ENCODE measurements around the gene CAB39. TPM values are rescaled to one million over a fixed set of nuclear protein-coding genes. Genes with fewer than 3 reads are reported as not detected.

CAB39 gene
- total and polyA plus RNA-seq, 2 donors (not counting 1 experiment from before 2014, with no cell fraction given), result 21.7 to 75.7 TPM

DNA sequence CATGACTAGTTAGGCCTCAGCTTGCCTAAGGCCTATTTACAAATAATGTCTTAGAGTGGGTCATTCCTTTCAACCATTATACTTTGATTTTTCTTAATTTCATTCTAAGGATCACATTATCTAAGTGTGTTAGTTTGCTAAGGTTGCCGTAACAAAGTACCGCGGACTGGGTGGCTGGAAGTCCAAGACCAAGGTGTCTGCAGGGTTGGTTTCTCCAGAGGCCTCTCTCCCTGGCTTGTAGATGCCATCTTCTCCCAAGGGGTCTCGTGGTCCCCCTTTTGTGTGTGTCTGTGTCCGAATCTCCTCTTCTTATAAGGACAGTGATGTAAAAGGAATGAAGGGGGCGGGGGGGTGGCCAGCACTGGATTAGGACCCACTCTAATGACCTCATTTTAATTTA, 133.7 kb downstream of the CAB39 start:
- Mint-ChIP-seq H3K27me3 (peaks cover 45% of the 10 kb centered on the region), H3K4me3 (no peak overlapping the region), H3K4me1 (peaks cover 6% of the 10 kb centered on the region), H3K9me3 (ENCODE audit: insufficient read depth) (no peaks in the 10 kb centered on the region), H3K27ac (no peak overlapping the region)
- ChIA-PET CTCF (interaction anchor here (1.3 to 8.4 kb wide), 6 partner anchors 10 to 140 kb away, joined by 3 to 93 read pairs (median 22); partner anchors contain the start of gene ITM2C), POLR2A (no interaction called here)
- H3K9ac ChIP-seq (ENCODE audit: low read length), result no peak overlapping the region
- H3K4me3 ChIP-seq (ENCODE audit: control extremely low read depth in 1 of 5, extremely low read depth in 1 of 5, insufficient read depth in 1 of 5, low read depth in 2 of 5, low read length in 4 of 5), result no peak overlapping the region
- WGBS (ENCODE audit: insufficient coverage), result 100% methylated on average over 3 of the region's 6 CpGs
- no peak overlapping the region for H3K4me2 ChIP-seq (replicated peaks; ENCODE audit: low read depth, low read length, poor library complexity, severe bottlenecking)
- TF ChIP-seq CTCF (IDR thresholded peaks at IDR 0.05), result no peak
- TF ChIP-seq EZH2 (IDR thresholded peaks at IDR 0.05; ENCODE audit: borderline replicate concordance, insufficient read depth, low read depth, low read length, poor library complexity, severe bottlenecking), result no peak
- peaks cover 0 to 9% (median 0%) of the 10 kb centered on the region in 3 donors for H3K9me3 ChIP-seq (ENCODE audit: control extremely low read depth in 1 of 3, control insufficient read depth in 2 of 3, insufficient read depth in 1 of 3, low read length in 2 of 3)
- ATAC-seq (ENCODE audit: low read depth), result no peak
- no peaks in the 10 kb centered on the region for H4K20me1 ChIP-seq (ENCODE audit: control insufficient read depth, insufficient read depth, low read length, poor library complexity, severe bottlenecking)
- H3K27me3 ChIP-seq (replicated peaks in 1 of 4; ENCODE audit: control extremely low read depth in 1 of 4, control insufficient read depth in 3 of 4, insufficient read depth in 4 of 4, low read length in 3 of 4), result peaks cover 0 to 2% (median 0%) of the 10 kb centered on the region in 4 experiments
- intact Hi-C loops (cut with micrococcal nuclease), result no loop called here
- H3K27ac ChIP-seq (ENCODE audit: low read length in 2 of 2), result no peak overlapping the region
- H3K36me3 ChIP-seq (replicated peaks in 1 of 2; ENCODE audit: control extremely low read depth in 1 of 2, control insufficient read depth in 1 of 2, extremely low read depth in 1 of 2, insufficient read depth in 2 of 2, low read length in 1 of 2), result no peaks in the 10 kb centered on the region
- H3K4me1 ChIP-seq (ENCODE audit: control insufficient read depth in 2 of 2, insufficient read depth in 2 of 2, low read length in 2 of 2), result peaks cover 5 to 7% of the 10 kb centered on the region in 2 donors
- DNase-seq, result no peak
- no peak overlapping the region for H2AFZ ChIP-seq (ENCODE audit: insufficient read depth, low read depth, low read length, poor library complexity, severe bottlenecking)
- no peaks in the 10 kb centered on the region for H3K79me2 ChIP-seq (ENCODE audit: control insufficient read depth, insufficient read depth, low read length)

GRCh38 chr2:230847883-230848388, 135.3 kb downstream of the CAB39 start:
- Histone ChIP-seq H3K9ac (ENCODE audit: low read length) (no peak overlapping the region), H3K27ac (ENCODE audit: low read length in 2 of 2) (no peak overlapping the region), H3K4me3 (ENCODE audit: control extremely low read depth in 1 of 5, extremely low read depth in 1 of 5, insufficient read depth in 1 of 5, low read depth in 2 of 5, low read length in 4 of 5) (peak overlapping the region in 1 of 5 experiments; percentile 8), H4K20me1 (ENCODE audit: control insufficient read depth, insufficient read depth, low read length, poor library complexity, severe bottlenecking) (no peaks in the 10 kb centered on the region), H3K36me3 (replicated peaks in 1 of 2; ENCODE audit: control extremely low read depth in 1 of 2, control insufficient read depth in 1 of 2, extremely low read depth in 1 of 2, insufficient read depth in 2 of 2, low read length in 1 of 2) (no peaks in the 10 kb centered on the region), H3K27me3 (replicated peaks in 1 of 4; ENCODE audit: control extremely low read depth in 1 of 4, control insufficient read depth in 3 of 4, insufficient read depth in 4 of 4, low read length in 3 of 4) (peaks cover 0 to 2% (median 0%) of the 10 kb centered on the region in 4 experiments), H3K79me2 (ENCODE audit: control insufficient read depth, insufficient read depth, low read length) (no peaks in the 10 kb centered on the region), H3K4me1 (ENCODE audit: control insufficient read depth in 2 of 2, insufficient read depth in 2 of 2, low read length in 2 of 2) (peaks cover 5 to 7% of the 10 kb centered on the region in 2 donors), H2AFZ (ENCODE audit: insufficient read depth, low read depth, low read length, poor library complexity, severe bottlenecking) (peak overlapping the region; percentile 47), H3K4me2 (replicated peaks; ENCODE audit: low read depth, low read length, poor library complexity, severe bottlenecking) (peak overlapping the region; percentile 57), H3K9me3 (ENCODE audit: control extremely low read depth in 1 of 3, control insufficient read depth in 2 of 3, insufficient read depth in 1 of 3, low read length in 2 of 3) (peaks cover 0 to 9% (median 0%) of the 10 kb centered on the region in 3 donors)
- peak; percentile 88 for DNase-seq
- intact Hi-C loops (cut with micrococcal nuclease), result loop anchor here (1.0 to 2.0 kb wide), 4 partner anchors 17 to 139 kb away; partner anchors contain the start of gene ITM2C
- Mint-ChIP-seq H3K27ac (no peak overlapping the region), H3K27me3 (peaks cover 37% of the 10 kb centered on the region), H3K9me3 (ENCODE audit: insufficient read depth) (no peaks in the 10 kb centered on the region), H3K4me3 (no peak overlapping the region), H3K4me1 (peaks cover 6% of the 10 kb centered on the region)
- POLR2A ChIA-PET, result no interaction called here
- TF ChIP-seq EZH2 (IDR thresholded peaks at IDR 0.05; ENCODE audit: borderline replicate concordance, insufficient read depth, low read depth, low read length, poor library complexity, severe bottlenecking) (no peak), CTCF (IDR thresholded peaks at IDR 0.05) (peak; percentile 95)
- CTCF ChIA-PET, result interaction anchor here (0.7 to 8.4 kb wide), 35 partner anchors 8 to 205 kb away, joined by 3 to 93 read pairs (median 5); partner anchors contain the start of gene SPATA3
- peak; percentile 91 for ATAC-seq (ENCODE audit: low read depth)
- WGBS (ENCODE audit: insufficient coverage), result 3% methylated on average over 25 of the region's 32 CpGs

Data from B cell (primary cell).